ENCODE measurements around the gene PRR19.

Gene PRR19

GRCh38 chr19:42284591-42285341, 17.2 kb upstream of the PRR19 start:
- peak; percentile 13 for DNase-seq

DNA sequence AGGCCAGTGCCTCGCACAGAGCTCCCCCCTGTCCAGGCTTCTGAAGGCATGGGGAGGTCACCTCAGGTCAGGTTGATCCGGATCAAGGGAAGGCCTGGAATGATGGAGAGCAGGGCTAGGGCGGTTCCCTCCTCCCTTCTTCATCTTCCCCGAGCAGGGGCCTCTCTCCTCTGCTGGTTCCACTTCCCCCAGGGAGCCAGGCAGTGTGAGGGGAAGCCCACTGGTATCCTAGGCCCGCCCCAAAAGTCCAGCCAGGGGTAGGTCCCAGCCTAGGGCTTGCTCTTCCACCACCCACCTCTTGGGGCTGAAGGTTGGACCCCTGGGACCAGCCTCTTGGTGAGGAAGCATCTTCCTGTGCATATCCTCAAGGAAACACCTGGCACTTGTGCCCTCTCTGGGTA, 16.4 kb upstream of the PRR19 start:
- no peak for DNase-seq

- DNase-seq = no peak
Measured at GRCh38 chr19:42285988-42286348, 16.0 kb upstream of the PRR19 start.

DNA sequence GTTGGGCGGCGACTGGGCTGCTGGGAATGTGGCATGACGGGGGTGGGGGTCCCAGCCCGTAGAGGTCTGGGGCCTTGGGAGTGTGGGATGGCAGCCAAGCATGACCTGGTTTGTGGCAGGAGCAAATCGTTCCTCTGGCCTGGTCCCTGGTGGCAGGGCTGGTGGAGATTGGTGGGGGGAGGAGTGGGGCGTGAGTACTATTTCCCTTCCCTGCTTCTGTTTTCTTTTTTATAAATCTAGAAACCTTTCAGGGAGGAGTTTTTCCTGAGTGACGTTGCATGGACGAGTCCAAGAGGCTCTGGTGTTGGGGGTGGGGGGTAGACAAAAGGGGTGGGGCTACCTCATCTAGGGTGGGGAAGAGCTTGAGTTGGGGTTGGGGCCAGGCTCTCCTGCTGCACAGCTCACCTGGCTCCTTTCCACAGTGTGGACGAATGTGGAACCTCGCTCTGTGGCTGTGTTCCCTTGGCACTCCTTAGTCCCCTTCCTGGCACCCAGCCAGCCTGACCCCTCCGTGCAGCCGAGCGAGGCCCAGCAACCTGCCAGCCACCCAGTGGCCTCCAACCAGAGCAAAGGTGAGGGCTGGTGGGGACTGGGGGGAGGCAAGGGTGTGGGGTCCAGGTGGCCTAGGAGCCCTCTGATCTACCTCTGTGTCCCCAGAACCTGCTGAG, 15.4 kb upstream of the PRR19 start:
- DNase-seq = no peak

DNA sequence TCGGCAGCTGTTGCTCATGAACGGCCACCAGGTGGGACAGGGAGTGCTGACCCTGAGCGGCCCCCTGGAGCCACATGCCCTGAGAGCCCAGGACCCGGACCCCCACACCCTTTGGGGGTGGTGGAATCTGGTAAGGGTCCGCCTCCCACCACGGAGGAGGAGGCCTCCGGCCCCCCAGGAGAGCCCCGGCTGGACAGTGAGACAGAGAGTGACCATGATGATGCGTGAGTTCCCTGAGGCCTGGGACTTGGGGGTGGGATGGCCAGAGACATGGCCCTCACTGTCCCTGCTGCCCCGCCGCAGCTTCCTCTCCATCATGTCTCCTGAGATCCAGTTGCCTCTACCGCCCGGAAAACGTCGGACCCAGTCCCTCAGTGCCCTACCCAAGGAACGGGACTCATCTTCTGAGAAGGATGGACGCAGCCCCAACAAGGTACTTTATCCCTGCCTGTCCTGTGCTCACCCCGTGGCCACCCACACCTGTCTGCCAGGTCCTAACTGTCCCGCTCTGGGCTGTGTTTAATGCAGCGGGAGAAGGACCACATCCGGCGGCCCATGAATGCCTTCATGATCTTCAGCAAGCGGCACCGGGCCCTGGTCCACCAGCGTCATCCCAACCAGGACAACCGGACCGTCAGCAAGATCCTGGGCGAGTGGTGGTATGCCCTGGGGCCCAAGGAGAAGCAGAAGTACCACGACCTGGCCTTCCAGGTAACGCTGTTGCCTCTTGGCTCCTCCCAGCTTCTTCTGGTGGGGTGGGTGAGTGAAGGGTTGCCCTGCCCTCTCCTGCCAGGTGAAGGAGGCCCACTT, 14.7 kb upstream of the PRR19 start:
- no peak for DNase-seq

DNA sequence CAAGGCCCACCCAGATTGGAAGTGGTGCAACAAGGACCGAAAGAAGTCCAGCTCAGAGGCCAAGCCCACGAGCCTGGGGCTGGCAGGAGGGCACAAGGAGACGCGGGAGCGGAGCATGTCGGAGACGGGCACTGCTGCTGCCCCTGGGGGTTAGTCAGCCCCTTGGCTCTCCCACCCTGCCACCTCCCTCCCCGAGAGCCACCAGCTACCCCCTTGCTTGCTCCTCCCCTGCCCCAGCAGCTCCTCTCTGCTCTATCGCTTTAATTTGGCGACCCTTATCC, 14.2 kb upstream of the PRR19 start:
- no peak for DNase-seq

DNA sequence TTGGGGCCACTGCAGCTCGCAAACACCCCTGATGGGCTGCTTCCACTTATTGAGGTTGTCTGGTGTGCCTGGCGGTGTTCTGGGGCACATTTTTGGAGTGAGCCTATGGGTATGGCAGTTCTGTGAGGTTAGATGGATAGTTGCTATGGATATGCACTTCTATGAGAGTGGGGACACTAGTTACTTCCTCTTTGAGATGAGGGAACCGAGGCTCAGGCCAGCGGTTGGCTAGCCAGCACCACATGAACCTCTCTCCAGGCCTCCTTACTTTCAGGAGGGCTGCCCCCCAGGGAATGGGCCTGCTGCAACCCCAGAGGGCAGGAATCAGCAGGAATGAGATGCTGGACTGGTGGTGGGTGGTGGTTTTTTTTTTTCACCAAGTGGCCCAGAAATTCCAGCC, 13.5 kb upstream of the PRR19 start:
- DNase-seq = no peak

- DNase-seq = no peak
Measured at GRCh38 chr19:42288881-42289555, 12.9 kb upstream of the PRR19 start.

- DNase-seq = no peak
Measured at GRCh38 chr19:42289556-42290041, 12.3 kb upstream of the PRR19 start.

DNA sequence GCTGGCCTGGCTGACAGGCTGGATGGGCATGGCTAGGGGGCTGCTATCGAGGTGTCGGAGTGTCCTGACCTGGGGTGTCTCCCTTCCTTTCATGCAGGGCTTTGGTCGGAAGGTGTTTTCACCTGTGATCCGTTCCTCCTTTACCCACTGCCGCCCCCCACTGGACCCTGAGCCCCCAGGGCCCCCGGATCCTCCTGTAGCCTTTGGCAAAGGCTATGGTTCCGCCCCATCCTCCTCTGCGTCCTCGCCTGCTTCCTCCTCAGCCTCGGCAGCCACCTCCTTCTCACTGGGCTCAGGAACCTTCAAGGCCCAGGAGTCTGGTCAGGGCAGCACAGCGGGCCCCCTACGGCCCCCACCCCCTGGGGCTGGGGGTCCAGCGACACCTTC, 11.8 kb upstream of the PRR19 start:
- DNase-seq = no peak

DNA sequence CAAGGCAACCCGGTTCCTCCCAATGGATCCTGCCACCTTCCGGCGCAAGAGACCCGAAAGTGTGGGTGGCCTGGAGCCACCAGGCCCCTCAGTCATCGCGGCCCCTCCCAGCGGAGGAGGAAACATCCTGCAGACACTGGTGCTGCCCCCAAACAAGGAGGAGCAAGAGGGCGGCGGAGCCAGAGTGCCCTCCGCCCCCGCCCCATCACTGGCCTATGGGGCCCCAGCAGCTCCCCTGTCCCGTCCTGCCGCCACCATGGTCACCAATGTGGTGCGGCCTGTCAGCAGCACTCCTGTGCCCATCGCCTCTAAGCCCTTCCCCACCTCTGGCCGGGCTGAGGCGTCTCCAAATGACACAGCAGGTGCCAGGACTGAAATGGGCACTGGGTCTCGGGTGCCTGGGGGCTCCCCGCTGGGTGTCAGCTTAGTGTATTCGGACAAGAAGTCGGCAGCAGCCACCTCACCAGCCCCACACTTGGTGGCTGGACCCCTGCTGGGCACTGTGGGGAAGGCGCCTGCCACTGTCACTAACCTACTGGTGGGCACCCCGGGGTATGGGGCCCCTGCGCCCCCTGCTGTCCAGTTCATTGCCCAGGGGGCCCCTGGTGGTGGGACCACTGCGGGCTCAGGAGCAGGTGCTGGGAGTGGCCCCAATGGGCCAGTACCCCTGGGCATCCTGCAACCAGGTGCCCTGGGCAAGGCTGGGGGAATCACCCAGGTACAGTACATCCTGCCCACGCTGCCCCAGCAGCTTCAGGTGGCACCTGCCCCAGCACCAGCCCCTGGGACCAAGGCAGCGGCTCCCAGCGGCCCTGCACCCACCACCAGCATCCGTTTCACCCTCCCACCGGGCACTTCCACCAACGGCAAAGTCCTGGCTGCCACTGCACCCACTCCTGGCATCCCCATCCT, 11.2 kb upstream of the PRR19 start:
- no peak for DNase-seq

DNA sequence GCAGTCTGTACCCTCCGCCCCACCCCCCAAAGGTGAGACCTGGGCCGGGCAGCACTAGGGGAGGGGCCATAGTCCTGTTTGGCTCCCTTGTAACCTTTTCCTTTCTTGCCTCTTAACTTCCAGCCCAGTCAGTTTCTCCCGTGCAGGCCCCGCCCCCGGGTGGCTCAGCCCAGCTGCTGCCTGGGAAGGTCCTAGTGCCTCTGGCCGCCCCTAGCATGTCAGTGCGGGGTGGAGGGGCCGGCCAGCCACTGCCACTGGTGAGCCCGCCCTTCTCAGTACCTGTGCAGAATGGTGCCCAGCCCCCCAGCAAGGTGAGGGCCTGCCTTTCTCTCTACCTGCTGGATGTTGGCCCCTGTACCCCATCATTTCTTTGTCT, 10.5 kb upstream of the PRR19 start:
- DNase-seq = no peak

DNA sequence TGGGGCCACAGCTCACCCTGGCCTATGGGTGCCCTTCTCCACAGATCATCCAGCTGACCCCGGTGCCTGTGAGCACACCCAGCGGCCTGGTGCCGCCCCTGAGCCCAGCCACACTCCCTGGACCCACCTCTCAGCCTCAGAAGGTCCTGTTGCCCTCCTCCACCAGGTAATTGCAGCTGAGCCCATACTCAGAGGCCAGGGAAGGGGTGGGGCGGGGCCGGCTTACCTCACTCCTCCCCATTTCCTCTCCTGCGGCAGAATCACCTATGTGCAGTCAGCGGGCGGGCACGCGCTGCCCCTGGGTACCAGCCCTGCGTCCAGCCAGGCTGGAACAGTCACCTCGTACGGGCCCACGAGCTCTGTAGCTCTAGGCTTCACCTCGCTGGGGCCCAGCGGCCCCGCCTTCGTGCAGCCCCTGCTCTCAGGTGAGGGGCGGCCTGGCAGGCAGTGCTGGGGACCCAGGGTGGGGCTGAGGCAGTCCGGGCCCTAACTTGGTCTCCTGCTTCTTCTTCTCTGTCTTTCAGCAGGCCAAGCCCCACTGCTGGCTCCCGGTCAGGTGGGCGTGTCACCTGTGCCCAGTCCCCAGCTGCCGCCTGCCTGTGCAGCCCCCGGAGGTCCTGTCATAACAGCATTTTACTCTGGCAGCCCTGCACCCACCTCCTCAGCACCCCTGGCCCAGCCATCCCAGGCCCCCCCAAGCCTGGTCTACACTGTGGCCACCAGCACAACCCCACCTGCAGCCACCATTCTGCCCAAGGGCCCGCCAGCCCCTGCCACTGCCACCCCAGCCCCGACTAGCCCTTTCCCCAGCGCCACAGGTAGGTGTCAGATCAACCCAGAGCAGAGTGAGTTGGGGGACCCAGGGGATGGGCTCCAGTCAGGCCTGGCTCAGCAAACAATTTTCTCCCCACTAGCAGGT, 9.6 kb upstream of the PRR19 start:
- no peak for DNase-seq

DNA sequence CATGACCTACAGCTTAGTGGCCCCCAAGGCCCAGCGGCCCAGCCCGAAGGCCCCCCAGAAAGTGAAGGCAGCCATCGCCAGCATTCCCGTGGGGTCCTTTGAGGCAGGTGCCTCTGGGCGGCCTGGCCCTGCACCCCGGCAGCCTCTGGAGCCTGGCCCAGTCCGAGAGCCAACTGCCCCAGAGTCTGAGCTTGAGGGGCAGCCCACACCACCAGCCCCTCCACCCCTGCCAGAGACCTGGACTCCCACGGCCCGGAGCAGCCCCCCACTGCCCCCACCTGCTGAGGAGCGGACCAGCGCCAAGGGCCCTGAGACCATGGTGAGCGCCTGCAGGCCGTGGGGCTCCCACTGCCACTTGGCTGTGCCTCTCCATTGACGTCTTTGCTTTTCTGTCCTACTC, 9.0 kb upstream of the PRR19 start:
- no peak for DNase-seq

GRCh38 chr19:42293540-42293939, 8.4 kb upstream of the PRR19 start:
- no peak for DNase-seq

DNA sequence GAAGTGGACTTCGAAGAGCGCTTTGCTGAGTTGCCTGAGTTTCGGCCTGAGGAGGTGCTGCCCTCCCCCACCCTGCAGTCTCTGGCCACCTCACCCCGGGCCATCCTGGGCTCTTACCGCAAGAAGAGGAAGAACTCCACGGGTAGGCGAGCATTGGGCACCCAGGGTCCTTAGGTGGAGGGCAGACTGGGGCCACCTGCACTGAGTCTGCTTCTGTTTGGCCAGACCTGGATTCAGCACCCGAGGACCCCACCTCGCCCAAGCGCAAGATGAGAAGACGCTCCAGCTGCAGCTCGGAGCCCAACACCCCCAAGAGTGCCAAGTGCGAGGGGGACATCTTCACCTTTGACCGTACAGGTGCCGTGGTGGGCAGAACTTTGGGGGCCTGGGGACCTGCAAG, 8.0 kb upstream of the PRR19 start:
- no peak for DNase-seq

GRCh38 chr19:42294471-42295137, 7.3 kb upstream of the PRR19 start:
- DNase-seq = no peak

GRCh38 chr19:42295342-42295741, 6.6 kb upstream of the PRR19 start:
- DNase-seq = no peak

DNA sequence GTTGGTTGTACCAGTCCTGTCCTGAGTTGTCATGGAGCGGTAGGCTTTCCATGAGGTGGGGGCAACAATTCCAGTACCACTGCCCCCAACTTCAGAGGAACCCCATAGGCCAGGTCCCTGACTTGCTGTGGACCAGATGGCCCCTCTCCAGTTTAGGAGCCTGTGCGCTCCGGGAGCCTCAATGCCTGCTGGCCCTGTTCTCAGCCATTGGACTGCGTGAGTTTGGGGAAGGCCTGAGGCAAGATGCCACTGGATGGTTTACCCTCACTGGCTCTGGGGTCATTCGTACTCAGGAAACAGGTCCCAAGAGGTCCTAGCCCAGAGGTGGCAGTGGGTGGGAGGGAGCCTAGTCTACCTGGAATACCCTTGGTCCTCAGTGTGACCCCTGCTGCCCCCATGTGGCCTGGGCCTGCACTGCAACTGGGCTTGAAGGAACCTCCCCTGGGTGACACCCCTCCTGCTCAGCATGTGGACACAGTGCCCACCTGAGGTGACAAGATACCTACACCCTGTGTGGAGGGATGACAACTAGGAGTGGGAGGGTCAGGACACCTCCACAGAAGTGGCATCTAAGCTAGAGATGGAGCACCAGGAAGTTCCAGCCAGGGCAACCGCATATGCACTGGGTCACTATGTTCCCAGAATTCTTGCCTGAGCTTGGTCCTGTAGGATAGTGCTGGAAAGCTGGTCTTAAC, 6.0 kb upstream of the PRR19 start:
- peak; percentile 64 for DNase-seq

GRCh38 chr19:42297039-42297438, 4.9 kb upstream of the PRR19 start:
- DNase-seq = no peak

All from NCI-H1694 treated with DMSO at 0.1 percent for 48 hours (cell line).